Endothelial cell of umbilical vein (primary cell): ENCODE results near the gene SLC36A2.

Source experiments
- EZH2 ChIP-seq: IDR thresholded peaks from 2 replicates; pipeline ENCODE4 v1.6.1; 2012; ENCODE audit warnings: borderline replicate concordance, low read depth, mild to moderate bottlenecking, moderate library complexity, low read length, inconsistent platforms; ENCODE audit not compliant: severe bottlenecking
- POLR2A ChIP-seq: IDR thresholded peaks from 2 replicates; pipeline ENCODE4 v1.6.1; 2012; ENCODE audit warnings: low read depth, mild to moderate bottlenecking, control low read depth, low read length
- POLR2AphosphoS5 ChIP-seq: IDR thresholded peaks from 2 replicates; pipeline ENCODE4 v1.6.1; 2012; ENCODE audit warnings: low read depth, mild to moderate bottlenecking, control low read depth, low read length, moderate library complexity; ENCODE audit not compliant: insufficient read depth
- TF ChIP-seq, protein P1 (sequence below), 2 donors: IDR thresholded peaks; 1 replicate in 1 of 2; 2 replicates in 1 of 2; pipeline ENCODE4 v1.5.1; 2011; ENCODE audit warnings: low read length in 2 of 2, mild to moderate bottlenecking in 2 of 2, moderate library complexity in 2 of 2, control low read depth in 1 of 2, inconsistent platforms in 1 of 2, low read depth in 1 of 2; ENCODE audit not compliant: insufficient read depth in 1 of 2; ENCODE audit errors: extremely low read depth in 1 of 2

DNA sequence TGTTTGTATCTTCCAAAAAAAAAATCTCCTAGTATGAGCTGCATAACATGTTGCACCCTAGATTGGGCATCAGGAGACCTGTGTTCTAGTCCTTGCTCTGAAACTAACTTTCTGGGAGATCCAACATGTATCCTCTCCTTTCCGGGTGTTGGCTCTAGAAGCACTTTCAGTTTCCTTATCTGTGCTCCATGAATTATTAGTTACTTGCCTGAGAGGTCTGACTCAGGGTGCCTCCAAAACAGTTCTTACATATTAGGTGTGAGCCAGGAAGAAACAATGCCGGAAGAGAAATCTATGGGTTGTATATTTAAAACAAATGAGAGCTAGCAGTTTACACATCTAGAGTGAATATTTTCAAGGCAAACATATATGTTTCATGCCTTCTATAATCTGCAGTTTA is 36.7 kb upstream of the SLC36A2 start:
- TF ChIP-seq, protein P1, sequence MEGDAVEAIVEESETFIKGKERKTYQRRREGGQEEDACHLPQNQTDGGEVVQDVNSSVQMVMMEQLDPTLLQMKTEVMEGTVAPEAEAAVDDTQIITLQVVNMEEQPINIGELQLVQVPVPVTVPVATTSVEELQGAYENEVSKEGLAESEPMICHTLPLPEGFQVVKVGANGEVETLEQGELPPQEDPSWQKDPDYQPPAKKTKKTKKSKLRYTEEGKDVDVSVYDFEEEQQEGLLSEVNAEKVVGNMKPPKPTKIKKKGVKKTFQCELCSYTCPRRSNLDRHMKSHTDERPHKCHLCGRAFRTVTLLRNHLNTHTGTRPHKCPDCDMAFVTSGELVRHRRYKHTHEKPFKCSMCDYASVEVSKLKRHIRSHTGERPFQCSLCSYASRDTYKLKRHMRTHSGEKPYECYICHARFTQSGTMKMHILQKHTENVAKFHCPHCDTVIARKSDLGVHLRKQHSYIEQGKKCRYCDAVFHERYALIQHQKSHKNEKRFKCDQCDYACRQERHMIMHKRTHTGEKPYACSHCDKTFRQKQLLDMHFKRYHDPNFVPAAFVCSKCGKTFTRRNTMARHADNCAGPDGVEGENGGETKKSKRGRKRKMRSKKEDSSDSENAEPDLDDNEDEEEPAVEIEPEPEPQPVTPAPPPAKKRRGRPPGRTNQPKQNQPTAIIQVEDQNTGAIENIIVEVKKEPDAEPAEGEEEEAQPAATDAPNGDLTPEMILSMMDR (IDR thresholded peaks at IDR 0.05; ENCODE audit: extremely low read depth in 1 of 2, insufficient read depth in 1 of 2, low read depth in 1 of 2, low read length in 2 of 2), result no peak
- TF ChIP-seq EZH2, result no peak
- TF ChIP-seq POLR2A, result no peak
- no peak for TF ChIP-seq POLR2AphosphoS5
